Hippocampal formation (tissue), 2 donors: Measurements from ENCODE around the gene TTLL8.

Source experiments
- DNase-seq, 2 donors: peaks; one replicate each; lab custom pipeline; 2025; lab: John Stamatoyannopoulos, UW

TTLL8 gene

GRCh38 chr22:50061824-50062355 lies 3.8 kb upstream of the TTLL8 start:
- no peak for DNase-seq

- DNase-seq: no peak
Measured at GRCh38 chr22:50061141-50061823, 3.2 kb upstream of the TTLL8 start.

- no peak for DNase-seq
Measured at GRCh38 chr22:50060441-50061140, 2.5 kb upstream of the TTLL8 start.

GRCh38 chr22:50059881-50060262 lies 1.8 kb upstream of the TTLL8 start:
- DNase-seq: no peak

- DNase-seq: no peak
Measured at GRCh38 chr22:50058906-50059880, 1.1 kb upstream of the TTLL8 start.

GRCh38 chr22:50057278-50058060 lies 629 bp downstream of the TTLL8 start:
- DNase-seq: no peak

GRCh38 chr22:50056214-50056972 lies 1.7 kb downstream of the TTLL8 start:
- DNase-seq: no peak

GRCh38 chr22:50053861-50054260 lies 4.2 kb downstream of the TTLL8 start:
- DNase-seq: no peak

- DNase-seq: no peak
Measured at GRCh38 chr22:50051930-50052329, 6.2 kb downstream of the TTLL8 start.

- no peak for DNase-seq
Measured at GRCh38 chr22:50049299-50050195, 8.6 kb downstream of the TTLL8 start.

GRCh38 chr22:50048836-50049235 lies 9.3 kb downstream of the TTLL8 start:
- DNase-seq: no peak

GRCh38 chr22:50048061-50048765 lies 9.9 kb downstream of the TTLL8 start:
- DNase-seq: no peak

GRCh38 chr22:50047346-50047745 lies 10.8 kb downstream of the TTLL8 start:
- DNase-seq: no peak

GRCh38 chr22:50046481-50047245 lies 11.4 kb downstream of the TTLL8 start:
- DNase-seq: no peak

GRCh38 chr22:50046019-50046415 lies 12.1 kb downstream of the TTLL8 start:
- DNase-seq: no peak

GRCh38 chr22:50045211-50046018 lies 12.7 kb downstream of the TTLL8 start:
- no peak for DNase-seq

GRCh38 chr22:50044485-50045118 lies 13.5 kb downstream of the TTLL8 start:
- no peak for DNase-seq
